HAP-1 (cell line): ENCODE measurements around the gene TSC22D2.

ENCODE experiments used
- DNase-seq, 2 experiments: peaks; one replicate each; pipeline ENCODE4 v3.0.0-alpha.2; 2016 to 2020; ENCODE audit warnings: low spot score in 2 of 2
- H3K27me3 ChIP-seq: fragments of 250-450 bp; sonication (Bioruptor Pico); 2 replicates; pipeline ENCODE4 v1.5.1; 2020; ENCODE audit warnings: low read depth, mild to moderate bottlenecking, moderate library complexity
- H3K36me3 ChIP-seq: fragments of 250-450 bp; sonication (Bioruptor Pico); replicated peaks from 2 replicates; pipeline ENCODE4 v1.5.1; 2020; ENCODE audit warnings: mild to moderate bottlenecking
- H3K4me1 ChIP-seq: fragments of 250-450 bp; sonication (Bioruptor Pico); 2 replicates; pipeline ENCODE4 v1.5.1; 2020; ENCODE audit warnings: mild to moderate bottlenecking
- H3K4me3 ChIP-seq: fragments of 250-450 bp; sonication (Bioruptor Pico); 2 replicates; pipeline ENCODE4 v1.5.1; 2020; ENCODE audit warnings: mild to moderate bottlenecking, moderate library complexity
- H3K9me3 ChIP-seq: fragments of 250-450 bp; sonication (Bioruptor Pico); 2 replicates; pipeline ENCODE4 v1.5.1; 2020; ENCODE audit warnings: mild to moderate bottlenecking, moderate library complexity
- in situ Hi-C: fragments of 300-500 bp; cut with MboI; formaldehyde crosslinking; loops from 3 replicates; pipeline ENCODE4 v1.14.3; 2020; ENCODE audit warnings: low sequenced_read_pairs, inconsistent platforms, mixed read lengths

Gene TSC22D2

GRCh38 chr3:150408221-150409124, at the start of gene TSC22D2:
TSS of gene TSC22D2 (plus strand) at chr3:150408298. CDS start at chr3:150409351, 1,053 bp downstream.
- Histone ChIP-seq H3K9me3 (no peaks in the 10 kb centered on the region), H3K4me1 (peaks cover 15% of the 10 kb centered on the region; the same call in 1 of the 2 replicates), H3K27me3 (no peaks in the 10 kb centered on the region), H3K4me3 (peak within 1 kb of the TSS; percentile 78), H3K36me3 (no peaks in the 10 kb centered on the region; the same call in 1 of the 2 replicates)
- peak; percentile 90 to 97 for DNase-seq
- in situ Hi-C loops = no loop called here

- H3K4me3 ChIP-seq = no peak overlapping the region
- in situ Hi-C loops = no loop called here
- DNase-seq = no peak
These were observed 48.7 kb upstream of the TSC22D2 start for GRCh38 chr3:150359381-150359780.

GRCh38 chr3:150360966-150361365, 47.1 kb upstream of the TSC22D2 start:
- Histone ChIP-seq H3K4me3 (no peak overlapping the region), H3K27me3 (no peaks in the 10 kb centered on the region), H3K9me3 (no peaks in the 10 kb centered on the region), H3K36me3 (no peaks in the 10 kb centered on the region), H3K4me1 (no peaks in the 10 kb centered on the region)
- DNase-seq = no peak
- in situ Hi-C loops = no loop called here

More at GRCh38 chr3:150359381-150359780, 48.7 kb upstream of the TSC22D2 start:
- Histone ChIP-seq H3K27me3 (no peaks in the 10 kb centered on the region), H3K36me3 (no peaks in the 10 kb centered on the region), H3K4me1 (no peaks in the 10 kb centered on the region), H3K9me3 (no peaks in the 10 kb centered on the region)

GRCh38 chr3:150362515-150363302, 45.4 kb upstream of the TSC22D2 start:
- no peak overlapping the region for H3K4me3 ChIP-seq
- no peaks in the 10 kb centered on the region for H3K36me3 ChIP-seq
- DNase-seq = no peak
- H3K9me3 ChIP-seq = no peaks in the 10 kb centered on the region
- in situ Hi-C loops = no loop called here
- H3K4me1 ChIP-seq = no peaks in the 10 kb centered on the region
- no peaks in the 10 kb centered on the region for H3K27me3 ChIP-seq

- no peak for DNase-seq
- Histone ChIP-seq H3K9me3 (no peaks in the 10 kb centered on the region), H3K4me1 (no peaks in the 10 kb centered on the region), H3K27me3 (no peaks in the 10 kb centered on the region), H3K4me3 (no peak overlapping the region), H3K36me3 (no peaks in the 10 kb centered on the region)
- in situ Hi-C loops = no loop called here
These were observed 44.7 kb upstream of the TSC22D2 start for GRCh38 chr3:150363420-150363819.

GRCh38 chr3:150365132-150365604, 42.9 kb upstream of the TSC22D2 start:
- peaks cover 4% of the 10 kb centered on the region for H3K4me1 ChIP-seq
- H3K36me3 ChIP-seq = no peaks in the 10 kb centered on the region
- H3K9me3 ChIP-seq = no peaks in the 10 kb centered on the region
- no peak for DNase-seq
- H3K4me3 ChIP-seq = no peak overlapping the region
- in situ Hi-C loops = no loop called here
- no peaks in the 10 kb centered on the region for H3K27me3 ChIP-seq

- Histone ChIP-seq H3K4me3 (no peak overlapping the region), H3K9me3 (no peaks in the 10 kb centered on the region), H3K4me1 (peaks cover 25% of the 10 kb centered on the region), H3K36me3 (no peaks in the 10 kb centered on the region), H3K27me3 (no peaks in the 10 kb centered on the region)
- no peak for DNase-seq
- in situ Hi-C loops = no loop called here
These were observed 40.3 kb upstream of the TSC22D2 start for GRCh38 chr3:150367757-150368156.

GRCh38 chr3:150370122-150370602, 37.9 kb upstream of the TSC22D2 start:
- in situ Hi-C loops = no loop called here
- DNase-seq = peak; percentile 90 to 98
- H3K4me1 ChIP-seq = peaks cover 33% of the 10 kb centered on the region
- no peaks in the 10 kb centered on the region for H3K36me3 ChIP-seq
- peak overlapping the region; percentile 11 for H3K4me3 ChIP-seq
- H3K9me3 ChIP-seq = no peaks in the 10 kb centered on the region
- no peaks in the 10 kb centered on the region for H3K27me3 ChIP-seq

GRCh38 chr3:150370999-150371398, 37.1 kb upstream of the TSC22D2 start:
- H3K4me1 ChIP-seq = peaks cover 36% of the 10 kb centered on the region
- in situ Hi-C loops = no loop called here
- peak overlapping the region; percentile 11 for H3K4me3 ChIP-seq
- H3K27me3 ChIP-seq = no peaks in the 10 kb centered on the region
- no peaks in the 10 kb centered on the region for H3K9me3 ChIP-seq
- DNase-seq = no peak
- no peaks in the 10 kb centered on the region for H3K36me3 ChIP-seq

- Histone ChIP-seq H3K27me3 (no peaks in the 10 kb centered on the region), H3K4me3 (peak overlapping the region; percentile 17), H3K4me1 (peaks cover 39% of the 10 kb centered on the region), H3K36me3 (no peaks in the 10 kb centered on the region), H3K9me3 (no peaks in the 10 kb centered on the region)
- in situ Hi-C loops = no loop called here
- peak; percentile 59 to 84 for DNase-seq
These were observed 36.3 kb upstream of the TSC22D2 start for GRCh38 chr3:150371741-150372254.

- peaks cover 39% of the 10 kb centered on the region for H3K4me1 ChIP-seq
- no peaks in the 10 kb centered on the region for H3K27me3 ChIP-seq
- H3K4me3 ChIP-seq = no peak overlapping the region
- H3K36me3 ChIP-seq = no peaks in the 10 kb centered on the region
- H3K9me3 ChIP-seq = no peaks in the 10 kb centered on the region
- in situ Hi-C loops = no loop called here
- no peak for DNase-seq
These were observed 35.8 kb upstream of the TSC22D2 start for GRCh38 chr3:150372320-150372719.

GRCh38 chr3:150372722-150373121, 35.4 kb upstream of the TSC22D2 start:
- DNase-seq = peak; percentile 58 to 74
- no peaks in the 10 kb centered on the region for H3K36me3 ChIP-seq
- in situ Hi-C loops = no loop called here
- no peaks in the 10 kb centered on the region for H3K9me3 ChIP-seq
- H3K4me3 ChIP-seq = no peak overlapping the region
- H3K27me3 ChIP-seq = no peaks in the 10 kb centered on the region
- H3K4me1 ChIP-seq = peaks cover 39% of the 10 kb centered on the region

- Histone ChIP-seq H3K9me3 (no peaks in the 10 kb centered on the region), H3K4me1 (peaks cover 39% of the 10 kb centered on the region), H3K4me3 (no peak overlapping the region), H3K36me3 (no peaks in the 10 kb centered on the region), H3K27me3 (no peaks in the 10 kb centered on the region)
- no peak for DNase-seq
- in situ Hi-C loops = no loop called here
These were observed 34.7 kb upstream of the TSC22D2 start for GRCh38 chr3:150373234-150373875.
